Activated gamma-delta T cell treated with anti-CD3 and anti-CD28 coated beads, Interleukin-2, amount 50 U/mL, for 16 hours (primary cell): ENCODE results near the gene ZSCAN5B.

Source experiments
- DNase-seq: peaks from one replicate; pipeline ENCODE4 v3.0.0-alpha.2; 2020; ENCODE audit warnings: low read depth

ZSCAN5B gene

GRCh38 chr19:56144831-56145230 lies 52.8 kb downstream of the ZSCAN5B start:
- no peak for DNase-seq

GRCh38 chr19:56144376-56144775 lies 53.2 kb downstream of the ZSCAN5B start:
- DNase-seq: no peak

- no peak for DNase-seq
These were observed 54.6 kb downstream of the ZSCAN5B start for GRCh38 chr19:56142897-56143434.

GRCh38 chr19:56142087-56142787 lies 55.3 kb downstream of the ZSCAN5B start:
- no peak for DNase-seq

- DNase-seq: no peak
These were observed 56.1 kb downstream of the ZSCAN5B start for GRCh38 chr19:56141417-56141993.

GRCh38 chr19:56140583-56141416 lies 56.8 kb downstream of the ZSCAN5B start, which contains the start of gene ZNF444:
ZNF444 (plus strand) TSS chr19:56141287; CDS start chr19:56146912, 5,625 bp downstream.
- DNase-seq: peak; percentile 99

GRCh38 chr19:56139847-56140582 lies 57.6 kb downstream of the ZSCAN5B start:
- DNase-seq: no peak
